Testis (tissue), 2 donors: Measurements from ENCODE around the gene TBX5.

ENCODE experiments used
- POLR2A ChIP-seq: fragments of 450-650 bp; IDR thresholded peaks from one replicate; pipeline ENCODE4 v1.6.1; 2017; ENCODE audit warnings: antibody characterized with exemption, mild to moderate bottlenecking, moderate library complexity
- TF ChIP-seq, protein P1 (sequence below), 3 experiments: fragments of 450-650 bp in 2 of 3; fragments of 200-600 bp in 1 of 3; sonication (generic) in 1 of 3; IDR thresholded peaks; one replicate each; pipeline ENCODE4 v1.5.1; 2016 to 2019; ENCODE audit warnings: antibody characterized with exemption in 3 of 3, mild to moderate bottlenecking in 2 of 3, moderate library complexity in 1 of 3

DNA sequence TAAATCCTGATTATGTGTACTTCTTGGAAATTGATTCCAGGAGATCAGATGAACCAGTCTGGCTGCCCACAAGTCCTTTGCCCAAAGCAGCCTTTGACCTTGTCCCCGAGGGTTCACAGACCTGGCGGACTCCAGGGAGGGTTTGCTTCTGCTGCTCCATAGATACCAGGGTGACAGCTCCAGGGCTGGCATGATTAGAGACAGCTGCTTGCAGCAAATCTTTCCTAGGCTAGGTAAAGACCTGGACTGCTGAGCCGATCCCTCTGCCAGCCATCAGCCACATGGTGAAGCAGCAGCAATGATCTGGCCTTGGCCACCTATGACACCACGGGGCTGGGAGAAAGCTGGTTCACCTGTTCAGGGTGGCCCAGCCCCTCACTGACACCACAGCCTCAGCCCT lies 10.1 kb upstream of the TBX5 start:
- no peak for TF ChIP-seq POLR2A
- TF ChIP-seq, protein P1, sequence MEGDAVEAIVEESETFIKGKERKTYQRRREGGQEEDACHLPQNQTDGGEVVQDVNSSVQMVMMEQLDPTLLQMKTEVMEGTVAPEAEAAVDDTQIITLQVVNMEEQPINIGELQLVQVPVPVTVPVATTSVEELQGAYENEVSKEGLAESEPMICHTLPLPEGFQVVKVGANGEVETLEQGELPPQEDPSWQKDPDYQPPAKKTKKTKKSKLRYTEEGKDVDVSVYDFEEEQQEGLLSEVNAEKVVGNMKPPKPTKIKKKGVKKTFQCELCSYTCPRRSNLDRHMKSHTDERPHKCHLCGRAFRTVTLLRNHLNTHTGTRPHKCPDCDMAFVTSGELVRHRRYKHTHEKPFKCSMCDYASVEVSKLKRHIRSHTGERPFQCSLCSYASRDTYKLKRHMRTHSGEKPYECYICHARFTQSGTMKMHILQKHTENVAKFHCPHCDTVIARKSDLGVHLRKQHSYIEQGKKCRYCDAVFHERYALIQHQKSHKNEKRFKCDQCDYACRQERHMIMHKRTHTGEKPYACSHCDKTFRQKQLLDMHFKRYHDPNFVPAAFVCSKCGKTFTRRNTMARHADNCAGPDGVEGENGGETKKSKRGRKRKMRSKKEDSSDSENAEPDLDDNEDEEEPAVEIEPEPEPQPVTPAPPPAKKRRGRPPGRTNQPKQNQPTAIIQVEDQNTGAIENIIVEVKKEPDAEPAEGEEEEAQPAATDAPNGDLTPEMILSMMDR (IDR thresholded peaks at IDR 0.05): no peak
